ENCODE data around the gene UNKL.

The UNKL gene

GRCh38 chr16:1320658-1321240 lies 93.8 kb downstream of the UNKL start:
- DNase-seq: no peak

- DNase-seq: no peak
Measured at GRCh38 chr16:1320097-1320496, 94.4 kb downstream of the UNKL start.

GRCh38 chr16:1319041-1319440 lies 95.5 kb downstream of the UNKL start:
- DNase-seq: no peak

- no peak for DNase-seq
Measured at GRCh38 chr16:1318268-1318545, 96.3 kb downstream of the UNKL start.

GRCh38 chr16:1317479-1318267 lies 96.8 kb downstream of the UNKL start:
- no peak for DNase-seq

- no peak for DNase-seq
Measured at GRCh38 chr16:1316033-1316405, 98.5 kb downstream of the UNKL start.

GRCh38 chr16:1315081-1316032 lies 99.1 kb downstream of the UNKL start:
- no peak for DNase-seq

GRCh38 chr16:1314399-1315068 lies 100.0 kb downstream of the UNKL start:
- DNase-seq: no peak

- DNase-seq: no peak
Measured at GRCh38 chr16:1313721-1314369, 100.7 kb downstream of the UNKL start.

Data from stimulated activated CD8-positive, alpha-beta memory T cell treated with anti-CD3 and anti-CD28 coated beads, Interleukin-4, amount 100 ng/mL, for 48 hours (primary cell).